ENCODE results near the gene MAP2K1.
"Not testable (repeated sequence)": the region's sequence is repeated elsewhere in the genome, so short reads cannot be mapped to it uniquely, and the experiment has no call there.

The MAP2K1 gene

GRCh38 chr15:66393037-66393436 is 6.3 kb downstream of the MAP2K1 start:
- DNase-seq (ENCODE audit: low read depth in 2 of 2, low spot score in 1 of 2): not testable (repeated sequence)

DNA sequence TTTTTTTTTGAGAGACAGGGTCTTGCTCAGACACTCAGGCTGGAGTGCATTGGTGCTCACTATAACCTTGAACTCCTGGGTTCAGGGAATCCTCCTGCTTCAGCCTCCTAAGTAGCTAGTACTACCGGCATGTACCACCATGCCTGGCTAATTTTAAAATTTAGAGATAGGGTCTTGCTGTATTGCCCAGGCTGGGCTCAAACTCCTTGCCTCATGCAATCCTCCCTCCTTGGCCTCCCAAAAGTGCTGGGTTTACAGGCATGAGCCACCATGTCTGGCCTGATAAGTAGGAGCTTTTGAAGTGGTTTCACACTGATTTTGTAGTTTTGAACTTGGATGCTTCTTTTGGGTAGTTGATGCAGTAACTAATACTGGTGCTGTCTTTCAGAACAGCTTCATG is 7.8 kb downstream of the MAP2K1 start:
- DNase-seq (ENCODE audit: low read depth in 2 of 2, low spot score in 1 of 2): no peak

DNA sequence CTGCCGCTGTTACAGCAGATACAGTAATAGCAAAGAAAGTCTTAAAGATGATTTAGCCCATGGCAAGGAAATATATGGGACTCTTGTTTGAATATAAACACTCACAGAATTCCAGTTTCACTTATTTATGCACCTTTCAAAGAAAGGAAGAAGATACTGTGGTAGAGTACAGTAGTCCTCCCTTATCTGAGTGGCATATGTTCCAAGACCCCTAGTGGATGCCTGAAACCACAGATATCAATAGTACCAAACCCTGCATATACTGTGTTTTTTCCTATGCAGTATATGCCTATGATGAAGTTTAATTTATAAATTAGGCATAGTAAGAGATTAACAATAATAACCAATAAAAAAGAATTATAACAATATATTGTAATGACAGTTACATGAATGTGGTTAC is 8.2 kb downstream of the MAP2K1 start:
- DNase-seq (ENCODE audit: low read depth in 2 of 2, low spot score in 1 of 2): no peak

DNA sequence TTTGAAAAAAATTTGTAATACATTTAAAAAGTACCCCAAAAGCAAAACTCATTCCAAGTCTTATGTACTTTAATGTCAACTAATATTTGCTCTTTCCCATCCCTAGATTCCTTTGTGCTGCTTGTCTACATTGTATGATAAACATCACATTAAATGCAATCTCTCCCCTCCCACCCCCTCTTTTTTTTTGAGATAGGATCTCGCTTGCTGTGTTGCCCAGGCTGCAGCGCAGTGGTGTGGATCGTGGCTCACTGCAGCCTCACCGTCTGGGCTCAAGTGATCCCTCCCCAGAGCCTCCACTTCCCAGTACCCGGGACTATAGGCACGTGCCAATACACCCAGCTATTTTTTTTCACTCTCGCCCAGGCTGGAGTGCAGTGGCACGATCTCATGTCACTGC is 12.6 kb downstream of the MAP2K1 start:
- DNase-seq (ENCODE audit: low read depth in 2 of 2, low spot score in 1 of 2): no peak

GRCh38 chr15:66400351-66400774 is 13.7 kb downstream of the MAP2K1 start:
- no peak for DNase-seq (ENCODE audit: low read depth in 2 of 2, low spot score in 1 of 2)

DNA sequence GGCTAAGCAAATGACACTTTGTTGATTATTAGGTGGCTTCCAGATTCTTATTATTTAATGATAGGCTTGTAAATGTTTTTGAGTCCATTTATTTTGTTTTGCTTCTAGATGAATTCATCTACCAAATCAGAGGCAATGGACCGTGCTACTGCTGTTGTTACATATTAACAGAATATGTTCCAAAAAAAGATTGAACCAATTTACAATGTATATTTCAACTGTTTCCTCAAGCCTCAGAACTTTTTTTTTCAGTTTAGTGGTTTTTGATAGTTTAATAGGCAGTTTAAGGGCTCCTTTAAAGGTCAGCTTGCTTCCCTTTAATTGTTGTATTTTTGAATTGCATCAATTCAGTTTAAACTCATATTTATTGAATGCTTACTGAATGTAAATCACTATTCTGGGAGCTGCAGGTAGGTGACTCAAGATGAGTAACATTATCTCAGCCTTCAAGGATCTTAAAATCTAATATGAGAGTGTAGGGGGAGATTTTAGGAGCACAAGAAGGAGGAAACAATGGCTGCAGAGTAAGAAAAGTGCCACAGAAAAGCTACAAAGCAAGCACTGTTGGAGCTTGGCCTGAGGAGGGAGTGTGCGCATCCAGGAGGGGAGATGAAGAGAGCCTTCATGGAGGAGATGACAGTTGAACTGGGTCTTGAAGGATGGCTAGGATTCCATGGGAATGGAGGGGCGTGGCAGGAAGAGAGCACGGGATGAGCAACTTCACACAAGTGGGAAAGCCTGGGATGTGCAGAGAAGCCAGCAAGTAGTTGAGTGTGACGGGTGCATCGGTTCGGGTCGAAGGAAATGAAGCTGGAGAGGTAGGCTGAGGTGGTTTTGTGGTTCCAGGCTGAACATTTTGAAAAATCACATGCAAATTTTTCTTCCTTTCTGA is 14.7 kb downstream of the MAP2K1 start:
- no peak for DNase-seq (ENCODE audit: low read depth in 2 of 2, low spot score in 1 of 2)

DNA sequence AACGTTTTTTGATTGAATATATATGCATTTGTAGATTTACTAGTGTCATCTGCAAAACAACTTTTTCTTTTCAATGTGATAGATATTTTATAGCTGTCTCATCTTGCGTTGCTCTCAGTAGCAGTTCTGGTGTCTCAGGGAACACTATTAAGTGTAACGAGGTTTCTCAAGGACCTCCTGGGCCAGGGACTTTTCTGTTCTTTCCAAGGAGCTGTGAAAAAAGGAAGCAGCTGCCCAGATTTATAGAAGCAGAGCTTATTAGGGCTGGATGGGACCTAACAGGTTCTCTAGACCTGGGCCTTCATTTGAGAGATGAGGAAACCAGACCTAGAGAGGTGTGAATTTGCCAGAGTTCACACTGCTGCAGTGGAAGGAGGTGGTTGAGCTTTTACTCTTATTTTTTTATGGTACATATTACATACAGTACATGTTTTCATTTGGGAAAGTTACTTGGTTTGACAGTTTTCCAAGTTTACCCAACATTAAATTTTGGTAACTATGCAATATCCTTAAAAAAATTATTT is 16.1 kb downstream of the MAP2K1 start:
- DNase-seq (ENCODE audit: low read depth in 2 of 2, low spot score in 1 of 2): no peak

DNA sequence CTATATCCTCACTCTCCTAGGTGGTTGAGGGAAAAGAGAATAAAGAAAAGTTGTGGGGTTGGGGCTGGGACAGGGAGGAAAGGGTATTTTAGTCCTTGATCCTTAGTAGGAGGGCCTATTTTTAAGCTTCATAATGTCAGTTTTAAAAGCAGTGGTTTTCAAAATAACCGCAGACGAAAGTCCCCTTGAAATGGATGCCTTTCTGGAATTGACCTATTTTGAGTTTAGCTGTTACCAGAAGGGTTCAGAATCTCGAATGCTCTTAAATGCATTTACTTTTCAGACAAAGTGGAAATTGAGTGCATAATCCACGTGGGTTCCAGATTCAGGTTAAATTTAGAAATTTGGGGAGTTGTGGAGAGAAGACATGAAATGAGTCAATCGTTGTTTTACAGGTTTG is 16.6 kb downstream of the MAP2K1 start:
- no peak for DNase-seq (ENCODE audit: low read depth in 2 of 2, low spot score in 1 of 2)

- DNase-seq (ENCODE audit: low read depth in 2 of 2, low spot score in 1 of 2): no peak
Observed at GRCh38 chr15:66404122-66404521, 17.4 kb downstream of the MAP2K1 start.

GRCh38 chr15:66404532-66404931 is 17.8 kb downstream of the MAP2K1 start:
- no peak for DNase-seq (ENCODE audit: low read depth in 2 of 2, low spot score in 1 of 2)

DNA sequence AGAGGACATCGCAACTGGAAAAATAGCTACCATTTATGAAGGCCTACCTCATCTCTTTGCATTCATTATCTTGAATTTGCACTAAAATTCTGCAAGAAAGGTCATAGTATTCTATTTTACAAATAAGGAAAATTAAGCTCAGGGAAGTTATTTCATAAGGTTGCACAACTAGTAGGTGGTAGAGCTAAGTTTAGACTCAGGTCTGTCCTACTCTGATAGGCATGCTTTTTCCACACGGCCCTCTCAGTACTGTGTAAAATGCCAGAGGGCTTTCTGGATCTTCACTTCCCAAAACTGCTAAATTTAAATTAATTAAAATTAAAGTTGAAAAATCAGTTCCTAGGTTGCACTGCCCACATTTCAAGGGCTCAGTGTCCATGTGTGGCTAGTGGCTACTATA is 18.3 kb downstream of the MAP2K1 start:
- DNase-seq (ENCODE audit: low read depth in 2 of 2, low spot score in 1 of 2): no peak

DNA sequence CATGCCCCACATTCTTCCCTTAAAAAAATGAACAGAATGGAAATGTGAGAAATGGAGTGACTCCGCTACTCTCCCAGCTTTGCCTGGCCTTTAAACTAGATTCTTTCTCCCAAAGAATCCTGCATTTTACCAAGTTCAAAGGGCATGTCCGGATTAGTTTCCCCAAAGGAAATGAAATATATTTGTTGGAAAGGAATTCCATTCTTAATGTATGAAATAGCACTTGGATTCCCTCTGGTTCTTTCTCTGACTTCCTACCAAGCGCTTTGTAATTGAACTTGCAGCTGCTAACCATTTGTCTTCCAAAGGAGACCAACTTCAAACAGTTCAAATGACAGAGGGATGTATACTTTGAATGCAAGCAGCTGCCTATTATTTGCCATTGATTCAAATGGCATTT is 18.9 kb downstream of the MAP2K1 start:
- DNase-seq (ENCODE audit: low read depth in 2 of 2, low spot score in 1 of 2): no peak

- DNase-seq (ENCODE audit: low read depth in 2 of 2, low spot score in 1 of 2): no peak
Observed at GRCh38 chr15:66408254-66408653, 21.5 kb downstream of the MAP2K1 start.

- no peak for DNase-seq (ENCODE audit: low read depth in 2 of 2, low spot score in 1 of 2)
Observed at GRCh38 chr15:66408675-66409282, 22.1 kb downstream of the MAP2K1 start.

- no peak for DNase-seq (ENCODE audit: low read depth in 2 of 2, low spot score in 1 of 2)
Observed at GRCh38 chr15:66409565-66410108, 22.9 kb downstream of the MAP2K1 start.

DNA sequence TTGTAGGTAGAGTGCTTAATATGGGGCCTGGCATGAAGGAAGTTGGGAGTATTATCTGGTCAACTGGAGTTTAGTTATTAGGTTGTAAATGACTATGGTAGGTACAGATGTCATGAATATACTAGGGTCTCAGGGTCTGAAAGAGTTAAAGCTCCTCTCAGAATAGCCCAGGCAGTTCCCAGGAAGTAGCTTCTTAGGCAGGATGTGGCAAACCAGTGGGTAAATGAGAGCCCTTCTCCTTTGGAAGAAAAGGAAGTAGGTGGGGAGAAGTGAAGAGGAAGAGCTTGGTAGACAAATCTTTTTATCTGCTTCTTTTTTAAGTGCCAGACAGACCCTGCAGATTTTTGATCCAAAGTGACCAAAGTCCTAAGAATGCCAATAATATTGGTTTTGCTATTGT is 24.5 kb downstream of the MAP2K1 start:
- no peak for DNase-seq (ENCODE audit: low read depth in 2 of 2, low spot score in 1 of 2)

- no peak for DNase-seq (ENCODE audit: low read depth in 2 of 2, low spot score in 1 of 2)
Observed at GRCh38 chr15:66412220-66412619, 25.5 kb downstream of the MAP2K1 start.

DNA sequence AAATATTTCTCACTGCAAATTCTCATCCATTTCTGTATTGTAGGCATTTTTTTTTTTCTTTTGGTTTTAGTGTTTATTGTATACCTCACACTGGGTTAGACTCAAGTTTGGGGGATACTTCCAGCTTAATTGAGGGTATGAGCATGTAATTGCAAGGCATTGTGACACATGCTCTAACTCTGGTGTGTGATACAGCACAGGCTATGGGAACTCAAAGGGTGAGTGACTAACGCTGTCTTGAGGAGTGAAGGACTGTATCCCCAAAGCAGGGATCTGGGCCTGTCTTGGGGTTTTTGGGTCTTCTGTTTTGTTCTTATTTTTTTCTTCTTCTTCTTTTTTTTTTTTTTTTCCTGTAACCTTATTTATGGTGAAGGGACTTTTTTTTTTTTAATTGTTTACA is 26.9 kb downstream of the MAP2K1 start:
- no peak for DNase-seq (ENCODE audit: low read depth in 2 of 2, low spot score in 1 of 2)

DNA sequence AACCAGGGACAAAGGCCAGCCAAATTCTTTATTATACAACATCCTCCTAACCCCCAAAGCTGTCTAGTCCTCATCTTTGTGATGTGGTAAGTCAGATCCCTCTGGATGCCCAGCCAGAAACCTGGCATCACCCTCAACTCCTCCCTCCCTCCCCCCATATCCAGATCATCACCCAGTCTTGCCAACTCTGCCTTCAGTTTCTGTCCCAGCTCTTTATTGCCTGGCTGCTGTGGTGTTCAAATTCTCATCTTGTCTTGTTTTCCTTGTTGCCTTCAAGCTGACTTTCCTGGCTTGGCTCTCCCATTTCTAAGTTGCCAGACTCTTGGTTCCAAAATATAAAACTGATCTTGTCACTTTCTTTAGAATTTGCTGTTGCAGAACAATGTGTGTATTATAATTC is 28.6 kb downstream of the MAP2K1 start:
- no peak for DNase-seq (ENCODE audit: low read depth in 2 of 2, low spot score in 1 of 2)

DNA sequence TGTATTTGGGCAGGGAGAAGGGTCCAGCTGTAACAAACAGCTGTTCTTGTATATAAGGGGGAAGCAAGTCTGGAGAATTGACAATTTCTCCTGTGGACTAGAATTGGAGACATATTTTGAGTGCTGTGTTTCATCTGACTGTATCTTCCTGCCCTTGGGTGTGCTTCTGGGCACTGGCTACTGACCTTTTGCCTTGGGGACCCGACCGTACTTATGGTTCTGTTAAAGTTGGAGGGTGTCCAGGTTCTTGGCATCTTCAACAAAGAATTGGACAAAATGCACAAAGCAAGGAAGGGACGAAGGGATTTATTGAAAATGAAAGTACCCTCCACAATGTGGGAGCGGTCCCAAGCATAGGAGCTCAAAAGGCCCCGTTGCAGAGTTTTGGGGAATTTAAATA is 31.0 kb downstream of the MAP2K1 start:
- DNase-seq (ENCODE audit: low read depth in 2 of 2, low spot score in 1 of 2): no peak

- no peak for DNase-seq (ENCODE audit: low read depth in 2 of 2, low spot score in 1 of 2)
Observed at GRCh38 chr15:66419471-66419870, 32.8 kb downstream of the MAP2K1 start.

DNA sequence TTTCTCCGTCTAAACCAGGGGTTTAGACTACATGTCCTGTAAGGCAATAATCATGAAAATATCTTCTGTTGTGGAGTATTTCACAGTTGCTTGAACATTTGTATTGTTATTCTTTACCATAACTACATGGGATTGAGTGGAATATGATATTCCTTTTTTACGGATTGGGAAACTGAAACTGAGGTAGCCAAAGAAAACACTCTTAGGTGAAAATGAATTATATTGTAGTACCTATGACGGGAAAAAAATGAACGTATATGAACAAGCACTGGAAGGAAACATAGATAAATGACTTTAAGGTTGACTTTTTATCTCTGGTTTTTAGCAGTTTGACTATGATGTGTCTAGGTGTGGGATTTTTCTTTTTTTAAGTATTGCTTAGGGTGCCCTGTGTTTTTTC is 35.6 kb downstream of the MAP2K1 start:
- DNase-seq (ENCODE audit: low read depth in 2 of 2, low spot score in 1 of 2): no peak

All from stimulated activated CD8-positive, alpha-beta memory T cell treated with anti-CD3 and anti-CD28 coated beads, Interleukin-4, amount 100 ng/mL, for 1 hour (primary cell).